HL-60 (cell line): ENCODE measurements around the gene PARP3.

Experiments used
- DNase-seq, 2 experiments: peaks; one replicate each; pipeline ENCODE4 v3.0.0-alpha.2; 2010 to 2020; ENCODE audit warnings: low read depth in 1 of 2, low spot score in 1 of 2
- H3K27ac ChIP-seq: fragments of 250-450 bp; sonication (Bioruptor Pico); replicated peaks from 2 replicates; pipeline ENCODE4 v1.5.1; 2020; ENCODE audit warnings: mild to moderate bottlenecking, moderate library complexity
- H3K27me3 ChIP-seq: fragments of 250-450 bp; sonication (Bioruptor Pico); 2 replicates; pipeline ENCODE4 v1.5.1; 2021; ENCODE audit warnings: mild to moderate bottlenecking, moderate library complexity; ENCODE audit not compliant: insufficient read depth, poor library complexity, severe bottlenecking
- H3K4me3 ChIP-seq: replicated peaks from 2 replicates; pipeline ENCODE4 v1.5.1; 2011; ENCODE audit warnings: mild to moderate bottlenecking, control low read depth, low read length; ENCODE audit not compliant: insufficient read depth
- GABPA ChIP-seq: IDR thresholded peaks from 2 replicates; pipeline ENCODE4 v1.6.1; 2012; ENCODE audit warnings: low read depth
- POLR2AphosphoS5 ChIP-seq: IDR thresholded peaks from 2 replicates; pipeline ENCODE4 v1.6.1; 2012; ENCODE audit warnings: low read depth
- SPI1 ChIP-seq: IDR thresholded peaks from 2 replicates; pipeline ENCODE4 v1.6.1; 2012; ENCODE audit warnings: low read depth, mild to moderate bottlenecking, borderline replicate concordance
- TF ChIP-seq, protein P1 (sequence below): IDR thresholded peaks from one replicate; pipeline ENCODE4 v1.5.1; 2011; ENCODE audit warnings: low read length, control low read depth, inconsistent platforms; ENCODE audit not compliant: insufficient read depth
- TF ChIP-seq, protein P2 (sequence below): IDR thresholded peaks from 2 replicates; pipeline ENCODE4 v1.6.1; 2012; ENCODE audit warnings: low read depth; ENCODE audit not compliant: insufficient replicate concordance

The PARP3 gene

DNA sequence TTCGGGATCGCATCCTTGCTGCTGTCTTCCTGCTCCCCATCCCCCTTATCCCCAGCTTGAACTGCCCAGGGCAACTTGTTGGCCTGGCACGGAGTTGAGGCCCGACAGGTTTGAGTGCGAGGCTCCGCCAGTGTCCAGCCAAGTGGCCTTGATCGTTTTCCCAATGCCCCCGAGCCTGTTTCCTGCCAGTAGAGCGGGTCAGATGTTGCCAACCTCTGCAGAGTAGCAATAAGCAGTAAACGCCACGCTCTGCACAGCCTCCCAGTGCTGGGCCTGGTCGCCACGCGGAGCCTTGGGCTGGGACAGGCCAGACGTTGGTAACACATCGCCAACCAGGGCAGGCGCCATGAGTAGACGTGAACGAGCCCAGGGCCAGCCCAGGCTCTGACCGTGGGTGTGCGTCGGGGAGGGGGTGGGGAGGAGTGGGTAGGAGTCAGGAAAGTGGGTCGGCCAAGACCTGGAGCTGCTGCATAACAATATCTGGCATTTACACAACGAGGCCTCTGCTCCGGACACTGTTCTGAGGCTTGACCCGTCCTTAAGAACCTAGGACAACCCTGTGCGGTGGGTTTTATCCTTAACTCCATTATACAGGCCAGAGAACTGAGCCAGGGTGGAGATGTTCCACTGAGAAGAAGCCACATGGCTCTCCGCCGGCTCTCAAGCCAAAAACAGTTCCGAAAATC, 32.3 kb downstream of the PARP3 start:
- H3K4me3 ChIP-seq: peak overlapping the region; percentile 81
- no peak for DNase-seq
- TF ChIP-seq SPI1 (no peak), POLR2AphosphoS5 (no peak; the same call in 1 of the 2 replicates), GABPA (no peak)
- TF ChIP-seq, protein P1, sequence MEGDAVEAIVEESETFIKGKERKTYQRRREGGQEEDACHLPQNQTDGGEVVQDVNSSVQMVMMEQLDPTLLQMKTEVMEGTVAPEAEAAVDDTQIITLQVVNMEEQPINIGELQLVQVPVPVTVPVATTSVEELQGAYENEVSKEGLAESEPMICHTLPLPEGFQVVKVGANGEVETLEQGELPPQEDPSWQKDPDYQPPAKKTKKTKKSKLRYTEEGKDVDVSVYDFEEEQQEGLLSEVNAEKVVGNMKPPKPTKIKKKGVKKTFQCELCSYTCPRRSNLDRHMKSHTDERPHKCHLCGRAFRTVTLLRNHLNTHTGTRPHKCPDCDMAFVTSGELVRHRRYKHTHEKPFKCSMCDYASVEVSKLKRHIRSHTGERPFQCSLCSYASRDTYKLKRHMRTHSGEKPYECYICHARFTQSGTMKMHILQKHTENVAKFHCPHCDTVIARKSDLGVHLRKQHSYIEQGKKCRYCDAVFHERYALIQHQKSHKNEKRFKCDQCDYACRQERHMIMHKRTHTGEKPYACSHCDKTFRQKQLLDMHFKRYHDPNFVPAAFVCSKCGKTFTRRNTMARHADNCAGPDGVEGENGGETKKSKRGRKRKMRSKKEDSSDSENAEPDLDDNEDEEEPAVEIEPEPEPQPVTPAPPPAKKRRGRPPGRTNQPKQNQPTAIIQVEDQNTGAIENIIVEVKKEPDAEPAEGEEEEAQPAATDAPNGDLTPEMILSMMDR: no peak
- TF ChIP-seq, protein P2, sequence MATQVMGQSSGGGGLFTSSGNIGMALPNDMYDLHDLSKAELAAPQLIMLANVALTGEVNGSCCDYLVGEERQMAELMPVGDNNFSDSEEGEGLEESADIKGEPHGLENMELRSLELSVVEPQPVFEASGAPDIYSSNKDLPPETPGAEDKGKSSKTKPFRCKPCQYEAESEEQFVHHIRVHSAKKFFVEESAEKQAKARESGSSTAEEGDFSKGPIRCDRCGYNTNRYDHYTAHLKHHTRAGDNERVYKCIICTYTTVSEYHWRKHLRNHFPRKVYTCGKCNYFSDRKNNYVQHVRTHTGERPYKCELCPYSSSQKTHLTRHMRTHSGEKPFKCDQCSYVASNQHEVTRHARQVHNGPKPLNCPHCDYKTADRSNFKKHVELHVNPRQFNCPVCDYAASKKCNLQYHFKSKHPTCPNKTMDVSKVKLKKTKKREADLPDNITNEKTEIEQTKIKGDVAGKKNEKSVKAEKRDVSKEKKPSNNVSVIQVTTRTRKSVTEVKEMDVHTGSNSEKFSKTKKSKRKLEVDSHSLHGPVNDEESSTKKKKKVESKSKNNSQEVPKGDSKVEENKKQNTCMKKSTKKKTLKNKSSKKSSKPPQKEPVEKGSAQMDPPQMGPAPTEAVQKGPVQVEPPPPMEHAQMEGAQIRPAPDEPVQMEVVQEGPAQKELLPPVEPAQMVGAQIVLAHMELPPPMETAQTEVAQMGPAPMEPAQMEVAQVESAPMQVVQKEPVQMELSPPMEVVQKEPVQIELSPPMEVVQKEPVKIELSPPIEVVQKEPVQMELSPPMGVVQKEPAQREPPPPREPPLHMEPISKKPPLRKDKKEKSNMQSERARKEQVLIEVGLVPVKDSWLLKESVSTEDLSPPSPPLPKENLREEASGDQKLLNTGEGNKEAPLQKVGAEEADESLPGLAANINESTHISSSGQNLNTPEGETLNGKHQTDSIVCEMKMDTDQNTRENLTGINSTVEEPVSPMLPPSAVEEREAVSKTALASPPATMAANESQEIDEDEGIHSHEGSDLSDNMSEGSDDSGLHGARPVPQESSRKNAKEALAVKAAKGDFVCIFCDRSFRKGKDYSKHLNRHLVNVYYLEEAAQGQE: no peak
- H3K27ac ChIP-seq: peak overlapping the region; percentile 82
- no peaks in the 10 kb centered on the region for H3K27me3 ChIP-seq

DNA sequence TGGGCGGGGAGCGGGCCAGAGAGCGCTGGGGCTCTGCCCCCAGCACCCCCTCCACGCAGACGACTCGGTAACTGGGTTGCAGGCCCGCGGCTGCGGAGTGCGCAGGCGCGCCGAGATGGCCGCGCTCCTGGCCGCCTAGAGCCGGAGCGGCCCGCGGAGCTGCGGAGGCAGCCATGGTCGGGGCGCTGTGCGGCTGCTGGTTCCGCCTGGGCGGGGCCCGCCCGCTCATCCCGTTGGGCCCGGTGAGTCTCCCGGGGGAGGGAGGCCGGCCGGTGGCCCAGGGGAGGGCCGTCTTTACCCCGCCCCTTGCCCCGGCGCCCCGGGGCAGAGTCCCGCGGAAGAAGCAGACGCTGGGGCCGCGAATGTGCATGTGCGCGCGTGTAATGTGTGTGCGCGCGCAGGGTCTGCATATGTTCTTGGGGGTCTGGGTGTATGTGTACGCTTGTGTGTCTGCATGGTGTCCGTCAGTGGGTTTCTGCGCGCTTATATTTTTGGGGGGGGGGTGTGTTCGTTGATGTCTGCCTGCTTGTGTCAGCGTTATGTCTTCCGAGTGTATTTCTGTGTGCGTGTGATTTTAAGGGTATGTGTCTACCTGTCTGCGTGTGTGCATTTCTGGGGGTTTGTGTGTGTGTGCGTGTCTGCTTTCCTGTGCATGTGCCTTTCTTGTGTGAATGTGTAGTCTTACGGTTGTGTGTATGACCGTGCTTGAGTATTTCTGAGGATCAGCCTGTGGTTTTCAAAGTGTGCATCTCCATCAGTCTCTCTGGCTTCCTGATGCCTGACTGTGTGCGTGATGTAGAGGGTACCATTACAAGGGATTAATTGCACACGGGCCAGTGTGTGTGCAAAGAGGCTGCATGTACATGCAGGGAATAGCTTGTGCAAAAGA, 33.0 kb downstream of the PARP3 start, which contains the start of gene ABHD14A:
Gene ABHD14A (plus strand): TSS at position 102 of the 889 bp plus-strand sequence. CDS start 72 bp downstream, at position 174.
- DNase-seq: peak; percentile 59 to 79
- H3K27me3 ChIP-seq: no peaks in the 10 kb centered on the region
- TF ChIP-seq POLR2AphosphoS5 (peak; percentile 44), SPI1 (no peak), GABPA (no peak)
- TF ChIP-seq, protein P2: no peak
- TF ChIP-seq, protein P1: no peak
- peak within 1 kb of the TSS; percentile 81 for H3K4me3 ChIP-seq
- H3K27ac ChIP-seq: peak within 1 kb of the TSS; percentile 82

DNA sequence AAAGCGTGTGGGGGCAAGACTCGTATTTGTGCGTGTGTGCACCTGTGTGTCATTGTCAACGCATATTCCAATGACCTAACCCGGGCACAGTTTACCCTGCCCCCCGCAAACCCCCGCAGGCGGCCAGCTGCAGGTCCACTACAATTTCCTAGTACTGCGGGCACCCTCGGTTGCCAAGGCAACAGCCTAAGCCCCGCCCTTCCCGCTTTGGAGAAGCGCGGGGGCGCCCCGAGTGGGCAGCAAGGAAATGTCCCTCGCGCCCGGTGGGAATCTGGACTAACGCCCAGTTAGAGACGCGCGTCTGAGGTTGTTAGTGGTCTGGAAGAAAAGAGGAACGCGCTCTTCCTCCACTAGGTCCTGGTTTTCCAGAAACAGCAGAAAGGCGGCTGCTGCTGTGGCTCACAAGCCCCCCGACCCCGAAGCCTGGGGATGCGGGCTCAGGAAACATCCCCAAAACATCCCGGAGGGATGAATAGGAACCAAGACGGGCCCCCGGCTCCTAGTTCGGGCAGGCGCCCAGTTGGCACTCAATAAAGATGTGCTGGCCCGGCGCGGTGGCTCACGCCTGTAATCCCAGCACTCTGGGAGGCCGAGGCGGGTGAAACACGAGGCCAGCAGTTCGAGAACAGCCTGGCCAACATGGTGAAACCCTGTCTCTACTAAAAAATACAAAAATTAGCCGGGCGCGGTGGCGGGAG, 33.8 kb downstream of the PARP3 start:
- TF ChIP-seq GABPA: no peak
- peak; percentile 37; the same call in 1 of the 2 replicates for TF ChIP-seq SPI1
- TF ChIP-seq POLR2AphosphoS5: no peak
- H3K27ac ChIP-seq: no peak overlapping the region

More for the DNA sequence above, 33.8 kb downstream of the PARP3 start:
- H3K27me3 ChIP-seq: no peaks in the 10 kb centered on the region
- no peak overlapping the region for H3K4me3 ChIP-seq
- DNase-seq: peak in 1 of 2 experiments; percentile 46
